ENCODE measurements around the gene HMX3.

GRCh38 chr10:123086281-123086680 lies 49.5 kb upstream of the HMX3 start:
- TF ChIP-seq POLR2AphosphoS5 (IDR thresholded peaks at IDR 0.05; ENCODE audit: borderline replicate concordance, low read depth, low read length) (no peak), EZH2 (IDR thresholded peaks at IDR 0.05) (no peak)
